ENCODE results near the gene TSPAN11.

TSPAN11 gene

DNA sequence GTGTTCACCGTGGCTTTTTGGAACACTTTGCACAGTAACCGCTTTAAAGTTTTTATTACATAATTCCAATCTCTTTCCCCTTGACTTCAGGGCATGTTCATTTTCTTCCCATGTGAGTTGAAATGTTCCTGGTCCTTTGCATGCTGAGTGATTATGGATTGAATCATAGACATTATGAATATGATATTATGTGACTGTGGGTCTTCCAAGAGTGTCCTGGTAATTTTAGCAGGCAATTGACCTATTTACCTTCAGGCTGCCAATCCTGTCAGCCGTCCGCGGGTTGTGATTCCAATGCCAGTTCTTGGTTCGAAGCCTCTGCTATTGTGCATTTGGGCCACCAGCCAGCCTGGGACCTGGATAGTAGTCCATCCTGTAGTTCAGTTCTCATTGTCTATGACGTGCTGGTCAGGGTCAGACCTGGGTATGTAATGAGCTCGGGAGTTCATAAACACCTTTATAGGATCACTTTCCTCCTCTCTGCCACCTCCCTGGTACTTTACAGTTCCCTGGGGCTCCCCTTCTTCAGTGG, 114.6 kb downstream of the TSPAN11 start:
- CTCF ChIA-PET = no interaction called here
- no peak for DNase-seq (ENCODE audit: extremely low spot score)
- POLR2A ChIA-PET = no interaction called here
- TF ChIP-seq, protein P1, sequence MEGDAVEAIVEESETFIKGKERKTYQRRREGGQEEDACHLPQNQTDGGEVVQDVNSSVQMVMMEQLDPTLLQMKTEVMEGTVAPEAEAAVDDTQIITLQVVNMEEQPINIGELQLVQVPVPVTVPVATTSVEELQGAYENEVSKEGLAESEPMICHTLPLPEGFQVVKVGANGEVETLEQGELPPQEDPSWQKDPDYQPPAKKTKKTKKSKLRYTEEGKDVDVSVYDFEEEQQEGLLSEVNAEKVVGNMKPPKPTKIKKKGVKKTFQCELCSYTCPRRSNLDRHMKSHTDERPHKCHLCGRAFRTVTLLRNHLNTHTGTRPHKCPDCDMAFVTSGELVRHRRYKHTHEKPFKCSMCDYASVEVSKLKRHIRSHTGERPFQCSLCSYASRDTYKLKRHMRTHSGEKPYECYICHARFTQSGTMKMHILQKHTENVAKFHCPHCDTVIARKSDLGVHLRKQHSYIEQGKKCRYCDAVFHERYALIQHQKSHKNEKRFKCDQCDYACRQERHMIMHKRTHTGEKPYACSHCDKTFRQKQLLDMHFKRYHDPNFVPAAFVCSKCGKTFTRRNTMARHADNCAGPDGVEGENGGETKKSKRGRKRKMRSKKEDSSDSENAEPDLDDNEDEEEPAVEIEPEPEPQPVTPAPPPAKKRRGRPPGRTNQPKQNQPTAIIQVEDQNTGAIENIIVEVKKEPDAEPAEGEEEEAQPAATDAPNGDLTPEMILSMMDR (IDR thresholded peaks at IDR 0.05; ENCODE audit: control extremely low read depth, extremely low read depth, low read depth, missing control alignments) = no peak
